ENCODE results near the gene NKTR. TPM values are rescaled to one million over a fixed set of nuclear protein-coding genes. Genes with fewer than 3 reads are reported as not detected.
"Not testable (repeated sequence)": the region's sequence is repeated elsewhere in the genome, so short reads cannot be mapped to it uniquely, and the experiment has no call there.

The NKTR gene
- polyA plus RNA-seq, 10 donors = 39.3 to 141 (median 64.6) TPM

- DNase-seq = no peak
These were observed 8.7 kb upstream of the NKTR start for GRCh38 chr3:42591811-42592210.

GRCh38 chr3:42593635-42594034 is 6.9 kb upstream of the NKTR start:
- no peak for DNase-seq

- DNase-seq = no peak
These were observed 4.8 kb upstream of the NKTR start for GRCh38 chr3:42595682-42596081.

GRCh38 chr3:42597098-42597497 is 3.4 kb upstream of the NKTR start:
- DNase-seq = not testable (repeated sequence)

- peak; percentile 45 to 92 (median 73) for DNase-seq
These were observed 631 bp downstream of the NKTR start for GRCh38 chr3:42600958-42601675.

- no peak for DNase-seq
These were observed 1.6 kb downstream of the NKTR start for GRCh38 chr3:42601896-42602581.

GRCh38 chr3:42602961-42603360 is 2.5 kb downstream of the NKTR start:
- no peak for DNase-seq

- DNase-seq = no peak
These were observed 5.2 kb downstream of the NKTR start for GRCh38 chr3:42605546-42606173.

- peak in 2 of 3 donors; percentile 45 to 55 for DNase-seq
These were observed 8.1 kb downstream of the NKTR start for GRCh38 chr3:42608581-42608980.

GRCh38 chr3:42610976-42611375 is 10.5 kb downstream of the NKTR start:
- no peak for DNase-seq

- DNase-seq = no peak
These were observed 11.7 kb downstream of the NKTR start for GRCh38 chr3:42612217-42612616.

- DNase-seq = no peak
These were observed 12.4 kb downstream of the NKTR start for GRCh38 chr3:42612928-42613327.

GRCh38 chr3:42613462-42613861 is 13.0 kb downstream of the NKTR start:
- no peak for DNase-seq

GRCh38 chr3:42631620-42632019 is 31.1 kb downstream of the NKTR start:
- no peak for DNase-seq

GRCh38 chr3:42632146-42632545 is 31.7 kb downstream of the NKTR start:
- DNase-seq = no peak

GRCh38 chr3:42633544-42633943 is 33.1 kb downstream of the NKTR start:
- no peak for DNase-seq

- no peak for DNase-seq
These were observed 34.6 kb downstream of the NKTR start for GRCh38 chr3:42635111-42635510.

- DNase-seq = no peak
These were observed 36.5 kb downstream of the NKTR start for GRCh38 chr3:42637001-42637400.

- DNase-seq = no peak
These were observed 37.9 kb downstream of the NKTR start for GRCh38 chr3:42638339-42638842.

GRCh38 chr3:42639192-42639591 is 38.7 kb downstream of the NKTR start:
- DNase-seq = no peak

- no peak for DNase-seq
These were observed 39.6 kb downstream of the NKTR start for GRCh38 chr3:42640129-42640528.

GRCh38 chr3:42640771-42641370 is 40.4 kb downstream of the NKTR start:
- no peak for DNase-seq
